Tibial artery (tissue), 4 donors: ENCODE data around the gene ACVR1B.
"Not testable (repeated sequence)": the region's sequence is repeated elsewhere in the genome, so short reads cannot be mapped to it uniquely, and the experiment has no call there.

Source experiments
- DNase-seq, 2 donors: peaks; one replicate each; pipeline ENCODE4 v3.0.0-alpha.2; 2019
- H3K27ac ChIP-seq, 2 donors: fragments of 200-600 bp; sonication (generic) in 1 of 2; 1 replicate in 1 of 2; 2 replicates in 1 of 2; pipeline ENCODE4 v1.5.1; 2018 to 2019; ENCODE audit warnings: mild to moderate bottlenecking in 1 of 2
- H3K27me3 ChIP-seq, 2 donors: fragments of 200-600 bp; sonication (generic) in 1 of 2; one replicate each; pipeline versions ENCODE4 v1.5.1 to v1.6.0; 2016 to 2019
- H3K36me3 ChIP-seq, 3 donors: fragments of 200-600 bp; sonication (generic) in 2 of 3; one replicate each; pipeline ENCODE4 v1.5.1; 2016 to 2019; ENCODE audit warnings: mild to moderate bottlenecking in 2 of 3
- H3K4me1 ChIP-seq, 4 donors: fragments of 200-600 bp; sonication (generic) in 2 of 4; 1 replicate in 3 of 4; 2 replicates in 1 of 4; pipeline ENCODE4 v1.5.1; 2016 to 2019
- H3K4me3 ChIP-seq, 2 donors: fragments of 200-600 bp; sonication (generic) in 1 of 2; 1 replicate in 1 of 2; 2 replicates in 1 of 2; pipeline ENCODE4 v1.5.1; 2018 to 2019; ENCODE audit warnings: mild to moderate bottlenecking in 2 of 2
- H3K9me3 ChIP-seq, 3 donors: fragments of 200-600 bp; sonication (generic) in 1 of 3; one replicate each; pipeline ENCODE4 v1.5.1; 2016 to 2019
- CTCF ChIP-seq, 2 experiments: fragments of 200-600 bp in 1 of 2; fragments of 450-650 bp in 1 of 2; IDR thresholded peaks; one replicate each; pipeline ENCODE4 v1.5.1; 2017 to 2019; ENCODE audit warnings: antibody characterized with exemption in 2 of 2, mild to moderate bottlenecking in 1 of 2, moderate library complexity in 1 of 2
- intact Hi-C: fragments of 100-400 bp; cut with DNase I; formaldehyde crosslinking; loops from one replicate; pipeline ENCODE4 v1.15.0; 2023; ENCODE audit warnings: low total_unique reads

Gene ACVR1B

DNA sequence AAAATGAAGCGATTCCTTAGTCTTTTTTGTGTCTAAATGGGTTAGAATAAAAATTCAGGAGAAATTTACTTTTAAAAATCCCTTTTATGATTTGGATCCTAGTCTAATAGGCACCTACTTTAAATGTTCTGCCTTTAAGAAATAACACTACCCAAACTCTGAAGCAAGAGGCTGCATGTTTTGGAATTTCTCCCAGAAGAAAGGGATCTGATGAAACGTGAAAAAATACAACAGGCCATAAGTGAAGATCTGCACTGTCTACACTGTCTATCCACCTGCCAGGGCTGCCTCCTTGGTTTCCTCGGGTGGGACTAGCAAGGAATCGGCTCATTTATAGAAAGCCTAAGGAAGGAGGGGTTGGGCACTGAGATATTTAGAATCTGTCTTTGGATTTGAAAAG, 22.1 kb downstream of the ACVR1B start:
- no peaks in the 10 kb centered on the region for H3K27me3 ChIP-seq
- no peak overlapping the region for H3K4me3 ChIP-seq
- no peaks in the 10 kb centered on the region for H3K9me3 ChIP-seq
- peaks cover 30 to 34% (median 33%) of the 10 kb centered on the region in 3 donors for H3K36me3 ChIP-seq
- intact Hi-C loops, result no loop called here
- no peak for DNase-seq
- H3K27ac ChIP-seq, result no peak overlapping the region
- H3K4me1 ChIP-seq, result peaks cover 0 to 46% (median 32%) of the 10 kb centered on the region in 4 donors
- TF ChIP-seq CTCF (IDR thresholded peaks at IDR 0.05), result no peak

- H3K4me1 ChIP-seq, result peaks cover 0 to 46% (median 32%) of the 10 kb centered on the region in 4 donors
- no peak for DNase-seq
- no peak for TF ChIP-seq CTCF (IDR thresholded peaks at IDR 0.05)
Observed at GRCh38 chr12:51974646-51975045, 23.1 kb downstream of the ACVR1B start.

DNA sequence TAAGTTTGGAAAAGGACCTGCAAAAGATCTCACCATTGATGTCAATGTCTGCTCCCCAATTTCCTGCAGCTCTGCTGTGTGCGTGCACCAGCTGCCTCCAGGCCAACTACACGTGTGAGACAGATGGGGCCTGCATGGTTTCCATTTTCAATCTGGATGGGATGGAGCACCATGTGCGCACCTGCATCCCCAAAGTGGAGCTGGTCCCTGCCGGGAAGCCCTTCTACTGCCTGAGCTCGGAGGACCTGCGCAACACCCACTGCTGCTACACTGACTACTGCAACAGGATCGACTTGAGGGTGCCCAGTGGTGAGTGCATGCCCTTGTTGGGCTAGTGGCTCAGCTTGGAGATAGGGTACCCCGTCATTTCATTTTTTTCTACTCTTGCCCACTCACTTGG, 23.7 kb downstream of the ACVR1B start:
- Histone ChIP-seq H3K9me3 (no peaks in the 10 kb centered on the region), H3K27me3 (no peaks in the 10 kb centered on the region), H3K36me3 (peaks cover 33 to 45% (median 34%) of the 10 kb centered on the region in 3 donors), H3K27ac (no peak overlapping the region), H3K4me3 (no peak overlapping the region), H3K4me1 (peaks cover 0 to 46% (median 32%) of the 10 kb centered on the region in 4 donors)
- intact Hi-C loops, result no loop called here
- TF ChIP-seq CTCF (IDR thresholded peaks at IDR 0.05), result no peak
- DNase-seq, result no peak

More at GRCh38 chr12:51974646-51975045, 23.1 kb downstream of the ACVR1B start:
- Histone ChIP-seq H3K27ac (no peak overlapping the region), H3K4me3 (no peak overlapping the region), H3K27me3 (no peaks in the 10 kb centered on the region), H3K9me3 (no peaks in the 10 kb centered on the region), H3K36me3 (peaks cover 33 to 42% (median 33%) of the 10 kb centered on the region in 3 donors)
- intact Hi-C loops, result no loop called here

DNA sequence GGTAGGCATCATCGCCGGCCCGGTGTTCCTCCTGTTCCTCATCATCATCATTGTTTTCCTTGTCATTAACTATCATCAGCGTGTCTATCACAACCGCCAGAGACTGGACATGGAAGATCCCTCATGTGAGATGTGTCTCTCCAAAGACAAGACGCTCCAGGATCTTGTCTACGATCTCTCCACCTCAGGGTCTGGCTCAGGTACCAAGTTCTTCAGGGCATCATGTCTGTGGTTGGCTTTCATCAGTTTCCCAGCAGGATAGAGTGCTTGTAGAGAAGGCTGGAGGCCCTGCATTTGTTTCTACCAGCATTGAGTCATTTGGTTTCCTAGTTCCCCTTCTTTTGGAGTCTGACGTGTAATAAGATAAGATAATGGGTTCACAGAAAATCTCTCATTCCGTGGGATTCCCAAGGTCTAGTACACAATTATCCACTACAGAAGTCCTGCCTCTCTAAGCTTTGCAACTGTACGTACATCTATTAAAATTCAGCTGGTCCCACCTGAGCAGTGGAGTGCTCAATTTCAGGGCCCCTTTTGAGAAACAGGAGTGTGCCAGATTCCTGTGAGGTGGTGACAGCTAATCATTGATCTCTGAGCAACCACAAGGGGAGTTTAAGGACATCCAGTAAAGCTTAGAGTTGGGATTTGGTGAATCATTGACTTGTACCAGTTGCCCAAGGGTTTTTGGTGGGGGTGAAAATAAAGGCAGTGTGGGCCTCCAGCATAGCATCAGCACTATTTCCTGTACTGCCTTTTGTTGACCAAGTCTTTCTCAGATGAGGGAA, 25.1 kb downstream of the ACVR1B start:
- H3K27ac ChIP-seq, result no peak overlapping the region
- no peaks in the 10 kb centered on the region for H3K27me3 ChIP-seq
- TF ChIP-seq CTCF (IDR thresholded peaks at IDR 0.05), result no peak
- H3K9me3 ChIP-seq, result no peaks in the 10 kb centered on the region
- H3K36me3 ChIP-seq, result peaks cover 44 to 56% (median 45%) of the 10 kb centered on the region in 3 donors
- intact Hi-C loops, result no loop called here
- no peak overlapping the region for H3K4me3 ChIP-seq
- peaks cover 0 to 34% (median 28%) of the 10 kb centered on the region in 4 donors for H3K4me1 ChIP-seq
- DNase-seq, result no peak

DNA sequence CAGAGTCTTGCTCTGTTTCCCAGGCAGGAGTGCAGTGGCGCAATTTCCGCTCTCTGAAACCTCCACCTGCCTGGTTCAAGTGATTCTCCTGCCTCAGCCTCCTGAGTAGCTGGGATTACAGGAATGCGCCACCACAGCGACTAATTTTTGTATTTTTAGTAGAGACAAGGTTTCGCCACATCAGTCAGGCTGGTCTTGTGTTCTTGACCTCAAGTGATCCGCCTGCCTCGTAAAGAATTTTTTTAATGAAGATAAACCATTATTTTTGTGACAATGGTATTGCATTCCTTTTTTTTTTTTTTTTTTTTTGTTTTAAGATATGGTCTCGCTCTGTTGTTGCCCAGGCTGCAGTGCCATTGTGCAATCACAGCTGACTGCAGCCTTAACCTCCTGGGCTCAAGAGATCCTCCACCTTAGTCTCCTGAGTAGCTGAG, 25.8 kb downstream of the ACVR1B start:
- Histone ChIP-seq H3K27me3 (no peaks in the 10 kb centered on the region), H3K27ac (no peak overlapping the region), H3K4me1 (peaks cover 0 to 26% (median 24%) of the 10 kb centered on the region in 4 donors), H3K36me3 (peaks cover 50 to 64% (median 53%) of the 10 kb centered on the region in 3 donors), H3K9me3 (no peaks in the 10 kb centered on the region), H3K4me3 (no peak overlapping the region)
- no peak for DNase-seq
- intact Hi-C loops, result no loop called here
- no peak for TF ChIP-seq CTCF (IDR thresholded peaks at IDR 0.05)

DNA sequence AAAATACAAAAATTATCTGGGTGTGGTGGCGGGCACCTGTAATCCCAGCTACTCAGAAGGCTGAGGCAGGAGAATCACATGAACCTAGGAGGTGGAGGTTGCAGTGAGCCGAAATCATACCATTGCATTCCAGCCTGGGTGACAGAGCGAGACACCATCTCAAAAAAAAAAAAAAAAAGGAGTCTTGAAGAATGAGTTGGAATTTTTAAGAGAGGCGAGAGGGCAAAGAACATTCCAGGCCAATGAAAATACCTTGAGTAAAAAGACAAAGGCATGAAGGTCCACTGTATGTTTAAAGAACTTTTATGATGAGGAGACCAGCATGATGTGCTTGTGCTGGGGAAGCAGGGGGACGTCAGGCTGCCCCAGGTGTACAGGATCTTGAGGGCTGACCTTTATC, 27.8 kb downstream of the ACVR1B start:
- H3K9me3 ChIP-seq, H3K4me3 ChIP-seq, H3K27ac ChIP-seq, DNase-seq, H3K27me3 ChIP-seq, intact Hi-C loops, H3K4me1 ChIP-seq: not testable (repeated sequence)
- peaks cover 57 to 83% (median 72%) of the 10 kb centered on the region in 3 donors for H3K36me3 ChIP-seq
